ENCODE results near the gene UBE3B.

The UBE3B gene

DNA sequence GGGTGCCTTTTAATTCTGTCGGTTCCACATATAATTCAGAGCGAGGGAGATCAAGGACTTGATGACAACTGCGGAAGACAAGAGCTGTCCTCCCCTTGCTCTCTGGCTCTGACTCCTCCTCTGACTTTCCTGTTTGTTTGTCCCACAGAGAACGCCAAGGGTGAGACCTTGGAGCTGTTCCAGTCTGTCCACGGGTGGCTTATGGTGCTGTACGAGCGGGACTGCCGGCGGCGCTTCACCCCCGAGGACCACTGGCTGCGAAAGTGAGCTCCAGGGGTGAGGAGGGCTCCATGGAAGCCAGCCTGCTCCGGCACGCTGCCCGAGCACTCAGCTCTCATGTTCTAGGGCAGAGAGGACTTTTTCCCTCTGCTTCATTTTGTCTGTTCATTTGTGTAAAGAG lies 32.8 kb downstream of the UBE3B start:
- no peak overlapping the region for H3K27ac ChIP-seq
- TF ChIP-seq, protein P1, sequence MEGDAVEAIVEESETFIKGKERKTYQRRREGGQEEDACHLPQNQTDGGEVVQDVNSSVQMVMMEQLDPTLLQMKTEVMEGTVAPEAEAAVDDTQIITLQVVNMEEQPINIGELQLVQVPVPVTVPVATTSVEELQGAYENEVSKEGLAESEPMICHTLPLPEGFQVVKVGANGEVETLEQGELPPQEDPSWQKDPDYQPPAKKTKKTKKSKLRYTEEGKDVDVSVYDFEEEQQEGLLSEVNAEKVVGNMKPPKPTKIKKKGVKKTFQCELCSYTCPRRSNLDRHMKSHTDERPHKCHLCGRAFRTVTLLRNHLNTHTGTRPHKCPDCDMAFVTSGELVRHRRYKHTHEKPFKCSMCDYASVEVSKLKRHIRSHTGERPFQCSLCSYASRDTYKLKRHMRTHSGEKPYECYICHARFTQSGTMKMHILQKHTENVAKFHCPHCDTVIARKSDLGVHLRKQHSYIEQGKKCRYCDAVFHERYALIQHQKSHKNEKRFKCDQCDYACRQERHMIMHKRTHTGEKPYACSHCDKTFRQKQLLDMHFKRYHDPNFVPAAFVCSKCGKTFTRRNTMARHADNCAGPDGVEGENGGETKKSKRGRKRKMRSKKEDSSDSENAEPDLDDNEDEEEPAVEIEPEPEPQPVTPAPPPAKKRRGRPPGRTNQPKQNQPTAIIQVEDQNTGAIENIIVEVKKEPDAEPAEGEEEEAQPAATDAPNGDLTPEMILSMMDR (conservative IDR thresholded peaks at IDR 0.05), result no peak
- TF ChIP-seq ZFX (IDR thresholded peaks at IDR 0.05), result no peak

DNA sequence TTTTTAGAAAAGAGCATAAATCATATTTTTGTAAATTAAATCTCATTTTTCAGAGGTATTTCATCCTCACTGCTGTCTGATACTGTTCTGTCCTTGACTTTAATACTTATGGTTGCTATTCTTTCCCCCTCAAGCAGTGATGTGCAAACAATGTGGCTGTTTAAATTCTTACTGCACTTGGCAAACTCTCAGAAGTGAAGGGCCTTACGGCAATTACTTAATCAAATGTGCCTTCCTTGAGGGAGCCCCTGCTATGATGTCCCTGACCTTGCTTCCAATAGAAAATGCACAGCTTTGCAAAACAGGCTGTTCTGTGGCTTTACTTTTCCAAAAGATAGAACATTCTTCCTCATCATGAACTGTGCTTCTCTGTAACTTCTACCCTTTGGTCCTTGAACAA lies 35.2 kb downstream of the UBE3B start:
- no peak overlapping the region for H3K27ac ChIP-seq
- TF ChIP-seq, protein P1 (conservative IDR thresholded peaks at IDR 0.05), result no peak
- TF ChIP-seq ZFX (IDR thresholded peaks at IDR 0.05), result no peak

DNA sequence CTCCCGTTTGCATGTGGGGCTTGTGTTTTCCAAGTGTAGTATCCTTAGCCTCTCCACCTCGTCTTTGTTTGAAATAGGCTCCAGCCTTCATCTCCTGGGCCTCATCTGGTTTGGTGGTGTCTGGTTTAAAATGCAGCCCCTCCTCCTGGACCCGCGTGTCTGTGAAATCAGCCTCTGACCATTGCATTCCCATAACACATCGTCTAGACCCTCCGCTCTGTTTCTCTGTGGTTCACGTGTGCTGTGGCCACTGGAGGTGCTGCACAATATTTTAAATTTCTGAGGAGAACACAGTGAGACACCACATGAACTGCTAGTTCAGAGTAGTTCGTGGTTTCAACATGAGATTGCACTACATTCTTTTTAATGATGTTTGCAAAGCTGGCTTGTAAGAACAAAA lies 35.6 kb downstream of the UBE3B start:
- TF ChIP-seq ZFX (IDR thresholded peaks at IDR 0.05), result no peak
- TF ChIP-seq, protein P1 (conservative IDR thresholded peaks at IDR 0.05), result no peak
- no peak overlapping the region for H3K27ac ChIP-seq

DNA sequence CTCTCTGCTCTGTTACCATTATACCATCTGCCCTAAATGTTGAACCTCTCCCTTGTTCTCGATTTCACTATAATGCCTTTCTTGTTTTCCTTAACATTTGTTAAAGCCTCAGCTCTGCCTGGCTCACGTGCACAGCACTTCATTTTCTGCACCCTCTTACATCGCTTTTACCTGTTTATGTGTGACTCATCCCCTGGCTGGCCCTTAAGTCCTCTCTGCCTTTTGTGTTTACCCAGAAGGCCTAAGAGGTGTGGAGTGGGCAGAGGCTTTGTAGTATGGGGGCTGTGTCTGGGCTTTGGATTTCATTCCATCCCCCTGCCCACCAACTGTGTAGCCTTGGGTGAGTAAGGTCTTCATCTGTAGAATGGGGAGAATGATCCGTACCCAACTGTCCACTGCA lies 36.5 kb downstream of the UBE3B start:
- H3K27ac ChIP-seq, result no peak overlapping the region
- no peak for TF ChIP-seq ZFX (IDR thresholded peaks at IDR 0.05)
- TF ChIP-seq, protein P1 (conservative IDR thresholded peaks at IDR 0.05), result no peak

DNA sequence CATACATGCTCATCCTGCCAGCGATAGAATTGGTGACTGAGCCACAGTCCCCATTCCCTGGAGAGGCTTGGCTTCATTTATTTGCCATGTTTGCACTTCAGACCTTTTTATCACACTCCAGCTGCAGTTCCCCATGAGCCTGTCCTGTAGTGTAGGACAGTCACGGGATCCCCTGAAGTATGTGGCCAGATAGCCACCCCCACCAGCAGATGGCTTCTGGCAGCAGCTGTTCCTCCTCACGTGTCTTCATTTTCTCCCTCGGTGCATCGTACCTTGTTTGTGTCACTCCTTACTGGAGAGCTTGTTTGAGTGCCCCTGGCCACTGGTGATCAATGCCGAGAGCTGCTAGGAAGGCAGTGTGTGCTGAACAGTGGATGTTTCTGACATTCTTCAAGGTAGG lies 40.2 kb downstream of the UBE3B start:
- no peak for TF ChIP-seq ZFX (IDR thresholded peaks at IDR 0.05)
- no peak overlapping the region for H3K27ac ChIP-seq

DNA sequence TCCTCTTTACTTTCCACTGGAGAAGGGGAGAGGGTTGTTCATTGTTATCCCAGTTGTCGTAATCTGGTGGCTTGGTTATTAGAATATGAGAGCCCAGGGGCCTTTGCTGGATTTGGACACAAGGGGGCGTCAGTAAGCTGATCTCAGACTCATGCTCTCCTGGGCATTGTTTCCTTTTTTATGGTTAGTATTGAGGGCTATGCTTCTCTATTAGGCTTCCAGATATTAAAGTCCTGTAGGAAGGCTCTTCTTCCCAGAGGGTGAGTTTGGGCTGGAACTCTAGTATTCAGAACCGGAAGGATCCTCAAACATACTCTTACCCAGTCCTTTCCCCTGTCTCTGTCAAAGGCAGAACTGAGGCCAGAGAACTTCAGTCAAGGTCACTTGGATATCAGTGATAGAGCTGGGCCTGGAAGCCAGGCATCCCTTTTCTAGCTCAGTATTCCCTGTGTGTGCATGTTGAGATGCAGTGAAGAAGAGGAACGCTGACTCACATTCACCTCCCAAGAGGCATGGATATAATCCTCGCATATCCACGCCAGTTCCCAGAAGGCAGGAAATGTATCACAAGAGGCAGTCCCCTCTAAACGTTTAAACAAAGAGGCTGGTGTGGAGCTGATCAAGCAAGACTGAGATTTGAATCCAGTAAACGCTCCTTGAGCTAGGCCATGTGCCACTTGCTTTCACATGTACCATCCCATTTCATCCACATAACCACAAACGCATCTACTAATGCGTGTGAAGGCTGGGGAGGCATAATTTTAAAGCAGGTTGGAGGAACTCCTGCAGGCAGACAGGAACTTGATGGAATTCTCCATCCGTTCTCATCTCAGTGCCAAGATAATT lies 41.6 kb downstream of the UBE3B start:
- no peak overlapping the region for H3K27ac ChIP-seq
- TF ChIP-seq ZFX (IDR thresholded peaks at IDR 0.05), result no peak
- TF ChIP-seq, protein P1 (conservative IDR thresholded peaks at IDR 0.05), result peak; percentile 90

DNA sequence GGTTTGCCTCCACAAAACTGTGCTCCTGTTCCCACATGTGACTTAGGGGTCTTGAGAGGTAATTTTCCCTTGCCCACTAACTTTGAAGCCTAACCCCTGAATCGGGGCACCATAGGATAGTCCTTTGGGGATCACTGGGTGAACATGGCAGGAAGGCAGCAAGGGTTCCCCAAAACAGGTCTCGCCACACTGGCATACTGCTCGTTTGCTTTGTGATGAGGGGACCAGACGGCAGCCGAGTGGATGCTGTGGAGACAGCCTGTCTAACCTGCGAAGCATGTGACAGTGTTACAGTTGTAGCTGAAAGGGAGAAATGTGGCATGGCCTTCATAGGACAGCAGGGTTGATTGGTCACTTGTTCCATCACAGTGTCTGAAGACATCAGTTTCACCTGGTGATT lies 42.4 kb downstream of the UBE3B start:
- no peak for TF ChIP-seq ZFX (IDR thresholded peaks at IDR 0.05)
- TF ChIP-seq, protein P1 (conservative IDR thresholded peaks at IDR 0.05), result no peak
- no peak overlapping the region for H3K27ac ChIP-seq

DNA sequence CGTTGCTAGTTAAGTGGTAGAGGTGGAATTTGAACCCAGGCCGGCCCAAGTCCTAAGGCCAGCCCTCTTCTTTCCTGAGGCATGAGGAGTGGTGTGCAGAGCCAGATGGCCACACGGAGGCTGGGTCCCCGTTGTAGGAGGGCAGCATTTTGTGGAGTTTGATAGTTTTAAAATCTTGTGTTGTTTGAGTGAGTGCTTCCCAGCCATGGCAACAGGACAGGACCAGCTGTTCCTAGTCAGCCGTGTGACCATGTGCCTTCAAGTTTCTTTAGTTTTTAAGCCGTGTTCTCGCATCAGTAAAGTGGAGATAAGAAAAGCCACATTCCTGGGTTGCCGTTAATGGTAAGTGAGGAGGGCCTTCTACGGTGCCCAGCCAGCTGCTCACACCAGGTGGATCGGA lies 44.4 kb downstream of the UBE3B start:
- TF ChIP-seq ZFX (IDR thresholded peaks at IDR 0.05), result no peak
- TF ChIP-seq, protein P1 (conservative IDR thresholded peaks at IDR 0.05), result no peak
- no peak overlapping the region for H3K27ac ChIP-seq

Measured in C4-2B (cell line).